SK-N-SH (cell line): ENCODE measurements around the gene PSKH1. TPM values are rescaled to one million over a fixed set of nuclear protein-coding genes. Genes with fewer than 3 reads are reported as not detected.
"Not testable (repeated sequence)": the region's sequence is repeated elsewhere in the genome, so short reads cannot be mapped to it uniquely, and the experiment has no call there.

Experiments used
- CTCF ChIA-PET: fragments of 300-600, 350-600 bp; formaldehyde crosslinking; extraction: SDS; loops from one replicate; lab custom pipeline; 2021; lab: Yijun Ruan, JAX
- POLR2A ChIA-PET: fragments of 350-600 bp; sonication (Branson Sonifier 250); formaldehyde crosslinking; extraction: SDS; loops from one replicate; lab custom pipeline; 2020; ENCODE audit warnings: antibody characterized with exemption, inconsistent platforms; lab: Yijun Ruan, JAX
- DNase-seq: peaks from one replicate; pipeline ENCODE4 v3.0.0; 2012
- H2AFZ ChIP-seq: fragments of 200-600 bp; sonication (generic); 2 replicates; pipeline ENCODE4 v1.8.1; 2016; ENCODE audit warnings: antibody characterized with exemption, mild to moderate bottlenecking, low read depth
- H3F3A ChIP-seq: fragments of 200-600 bp; sonication (generic); replicated peaks from 2 replicates; pipeline ENCODE3; 2016; ENCODE audit warnings: antibody characterized with exemption, mild to moderate bottlenecking; ENCODE audit not compliant: insufficient read depth
- H3K27ac ChIP-seq, 2 experiments: fragments of 200-500 bp in 1 of 2; fragments of 200-600 bp in 1 of 2; sonication (Bioruptor generic) in 1 of 2; sonication (generic), shearing (Covaris generic) in 1 of 2; 2 replicates each; pipeline versions ENCODE4 v1.5.1 to v1.6.1; 2014 to 2016; ENCODE audit warnings: low read depth in 2 of 2, inconsistent platforms in 1 of 2, low read length in 1 of 2, mild to moderate bottlenecking in 1 of 2, mixed read lengths in 1 of 2
- H3K27me3 ChIP-seq: fragments of 200-600 bp; sonication (generic), shearing (Covaris generic); 2 replicates; pipeline ENCODE4 v1.6.1; 2016; ENCODE audit warnings: mixed run types; ENCODE audit not compliant: insufficient read depth
- H3K36me3 ChIP-seq, 2 experiments: fragments of 200-500 bp in 1 of 2; fragments of 200-600 bp in 1 of 2; sonication (Bioruptor generic) in 1 of 2; sonication (generic) in 1 of 2; replicated peaks in 1 of 2; 2 replicates each; pipeline versions ENCODE3 to v1.5.1; 2014 to 2016; ENCODE audit warnings: low read length in 1 of 2, mild to moderate bottlenecking in 1 of 2; ENCODE audit not compliant: insufficient read depth in 2 of 2, control insufficient read depth in 1 of 2
- H3K4me1 ChIP-seq, 2 experiments: fragments of 200-500 bp in 1 of 2; fragments of 200-600 bp in 1 of 2; sonication (Bioruptor generic) in 1 of 2; sonication (generic), shearing (Covaris generic) in 1 of 2; 2 replicates each; pipeline versions ENCODE4 v1.5.1 to v1.6.1; 2014 to 2016; ENCODE audit warnings: low read depth in 1 of 2, low read length in 1 of 2, mixed run types in 1 of 2; ENCODE audit not compliant: insufficient read depth in 2 of 2, control insufficient read depth in 1 of 2
- H3K4me2 ChIP-seq: fragments of 200-600 bp; sonication (generic), shearing (Covaris generic); 2 replicates; pipeline ENCODE4 v1.6.1; 2017; ENCODE audit warnings: mixed run types
- H3K4me3 ChIP-seq, 2 experiments: fragments of 200-500 bp in 1 of 2; fragments of 200-600 bp in 1 of 2; sonication (Bioruptor generic) in 1 of 2; sonication (generic), shearing (Covaris generic) in 1 of 2; 2 replicates each; pipeline versions ENCODE4 v1.5.1 to v1.8.1; 2014 to 2016; ENCODE audit warnings: low read depth in 2 of 2, inconsistent platforms in 1 of 2, low read length in 1 of 2, mild to moderate bottlenecking in 1 of 2, mixed read lengths in 1 of 2, moderate library complexity in 1 of 2
- H3K79me2 ChIP-seq: fragments of 200-600 bp; sonication (generic); 2 replicates; pipeline ENCODE4 v1.8.1; 2017; ENCODE audit warnings: mild to moderate bottlenecking; ENCODE audit not compliant: insufficient read depth
- H3K9ac ChIP-seq: fragments of 200-600 bp; sonication (generic); 2 replicates; pipeline ENCODE4 v1.6.1; 2017; ENCODE audit warnings: mixed run types
- H3K9me2 ChIP-seq: fragments of 200-600 bp; sonication (generic); 2 replicates; pipeline ENCODE4 v1.6.1; 2017; ENCODE audit warnings: mixed run types
- H3K9me3 ChIP-seq: fragments of 200-600 bp; sonication (generic); 2 replicates; pipeline ENCODE4 v1.6.1; 2017; ENCODE audit warnings: mixed run types, mild to moderate bottlenecking, moderate library complexity
- H4K20me1 ChIP-seq: fragments of 200-600 bp; sonication (generic); 2 replicates; pipeline ENCODE4 v1.6.1; 2017; ENCODE audit warnings: mild to moderate bottlenecking, mixed run types; ENCODE audit not compliant: insufficient read depth
- CTCF ChIP-seq: fragments of 200-600 bp; sonication (generic); IDR thresholded peaks from 2 replicates; pipeline ENCODE4 v1.6.1; 2017; ENCODE audit warnings: antibody characterized with exemption, mild to moderate bottlenecking, moderate library complexity
- ELF1 ChIP-seq: IDR thresholded peaks from 2 replicates; pipeline ENCODE4 v1.4.0; 2012
- EP300 ChIP-seq, 2 experiments: IDR thresholded peaks; 2 replicates each; pipeline versions ENCODE4 v1.4.0 to v1.6.1; 2012; ENCODE audit warnings: borderline replicate concordance in 1 of 2, low read depth in 1 of 2, low read length in 1 of 2
- FOSL2 ChIP-seq: IDR thresholded peaks from 2 replicates; pipeline ENCODE4 v1.4.0; 2012; ENCODE audit warnings: low read depth, mild to moderate bottlenecking, moderate library complexity, borderline replicate concordance
- GATA2 ChIP-seq: sonication (generic); formaldehyde crosslinking; IDR thresholded peaks from 2 replicates; pipeline ENCODE4 v1.5.0; 2020; ENCODE audit warnings: mild to moderate bottlenecking, missing genetic modification reagents
- NFIC ChIP-seq: IDR thresholded peaks from 2 replicates; pipeline ENCODE4 v1.4.0; 2012; ENCODE audit warnings: borderline replicate concordance
- NRF1 ChIP-seq: IDR thresholded peaks from 2 replicates; pipeline ENCODE4 v1.6.1; 2012; ENCODE audit warnings: low read depth, mild to moderate bottlenecking, low read length
- POLR2AphosphoS5 ChIP-seq: IDR thresholded peaks from 2 replicates; pipeline ENCODE4 v1.6.1; 2012; ENCODE audit warnings: low read depth, low read length
- RXRA ChIP-seq: IDR thresholded peaks from 2 replicates; pipeline ENCODE4 v1.4.0; 2012; ENCODE audit warnings: low read depth, mild to moderate bottlenecking, borderline replicate concordance
- SIN3A ChIP-seq: IDR thresholded peaks from 2 replicates; pipeline ENCODE4 v1.6.1; 2012; ENCODE audit warnings: low read depth, mild to moderate bottlenecking, low read length, moderate library complexity, borderline replicate concordance
- TAF1 ChIP-seq: IDR thresholded peaks from 2 replicates; pipeline ENCODE4 v1.6.1; 2012; ENCODE audit warnings: low read depth, mild to moderate bottlenecking, low read length, moderate library complexity, borderline replicate concordance
- WGBS: methylation state at CpG from one replicate; pipeline ENCODE4 v1.1.6; 2017; ENCODE audit warnings: low lambda C conversion rate; 5-methylcytosine and 5-hydroxymethylcytosine counted together
- polyA plus RNA-seq, 3 experiments: library from polyadenylated mRNA; depleted of rRNA; stranded (reverse); fragments of >200 nt; gene quantifications; 2 replicates each; pipeline ENCODE4 v1.2.3, GENCODE V29; 2012
- TF ChIP-seq, protein P1 (sequence below): IDR thresholded peaks from 2 replicates; pipeline ENCODE4 v1.4.0; 2012; ENCODE audit warnings: low read depth

The PSKH1 gene
- polyA plus RNA-seq, 1 of the 3 experiments (the other 2 are of a cell fraction), result 30.1 TPM

GRCh38 chr16:67862623-67863583, 30.2 kb upstream of the PSKH1 start:
- H3K9me2 ChIP-seq, result no peaks in the 10 kb centered on the region
- no peaks in the 10 kb centered on the region for H3K27me3 ChIP-seq
- WGBS, result 88% methylated on average over 9 of the region's 11 CpGs
- CTCF ChIA-PET, result interaction anchor here (0.6 to 4.5 kb wide), 6 partner anchors 16 to 342 kb away, joined by 3 to 26 read pairs (median 4); partner anchors contain the start of genes CENPT and NUTF2
- H3K9ac ChIP-seq, result no peak overlapping the region
- POLR2A ChIA-PET, result interaction anchor here (0.8 kb wide), 1 partner anchor 15 kb away, joined by 3 read pairs; no protein-coding TSS in a partner anchor
- DNase-seq, result no peak
- peak overlapping the region in 1 of 2 experiments; percentile 47; a peak in 2 of 4 replicates for H3K27ac ChIP-seq
- TF ChIP-seq ELF1, result no peak
- TF ChIP-seq, protein P1, sequence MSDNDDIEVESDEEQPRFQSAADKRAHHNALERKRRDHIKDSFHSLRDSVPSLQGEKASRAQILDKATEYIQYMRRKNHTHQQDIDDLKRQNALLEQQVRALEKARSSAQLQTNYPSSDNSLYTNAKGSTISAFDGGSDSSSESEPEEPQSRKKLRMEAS, result no peak
- TF ChIP-seq TAF1, result no peak
- no peak for TF ChIP-seq RXRA
- no peak for TF ChIP-seq GATA2 (CRISPR knock-in tag)
- no peak for TF ChIP-seq SIN3A
- TF ChIP-seq NRF1, result no peak
- TF ChIP-seq POLR2AphosphoS5, result no peak
- no peak for TF ChIP-seq FOSL2
- no peak for TF ChIP-seq EP300 (IDR thresholded peaks at IDR 0.05; ENCODE audit: borderline replicate concordance in 1 of 2, low read depth in 1 of 2, low read length in 1 of 2)
- TF ChIP-seq CTCF, result no peak
- no peak for TF ChIP-seq NFIC
- peak overlapping the region; percentile 39; the same call in 1 of the 2 replicates for H3K4me2 ChIP-seq
- peaks cover 2 to 8% of the 10 kb centered on the region in 2 experiments; a peak in 2 of 4 replicates for H3K4me1 ChIP-seq
- no peak overlapping the region for H3K4me3 ChIP-seq
- H3K36me3 ChIP-seq, result peaks cover 32 to 41% of the 10 kb centered on the region in 2 experiments
- H3F3A ChIP-seq, result peaks cover 8% of the 10 kb centered on the region
- H4K20me1 ChIP-seq, result peaks cover 86% of the 10 kb centered on the region
- no peak overlapping the region for H2AFZ ChIP-seq
- H3K79me2 ChIP-seq, result peaks cover 100% of the 10 kb centered on the region
- H3K9me3 ChIP-seq, result no peaks in the 10 kb centered on the region

DNA sequence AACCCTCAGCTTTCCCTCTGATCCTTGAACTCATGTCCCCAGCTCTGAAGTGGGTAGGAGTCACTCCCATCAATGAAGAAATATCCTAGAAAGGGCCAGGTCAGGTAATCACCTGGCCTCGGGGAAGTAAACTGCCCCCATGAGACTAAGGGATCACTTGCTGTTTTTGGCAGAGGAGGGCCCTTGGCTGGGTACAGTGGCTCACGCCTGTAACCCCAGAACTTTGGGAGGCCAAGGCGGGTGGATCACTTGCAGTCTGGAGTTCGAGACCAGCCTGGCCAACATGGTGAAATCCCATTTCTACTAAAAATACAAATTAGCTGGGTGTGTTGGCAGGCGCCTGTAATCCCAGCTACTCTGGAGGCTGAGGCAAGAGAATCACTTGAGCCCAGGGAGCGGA, 29.0 kb upstream of the PSKH1 start:
- H3K9me3 ChIP-seq, H3K4me2 ChIP-seq, H2AFZ ChIP-seq, H3K9me2 ChIP-seq, H3K27me3 ChIP-seq, DNase-seq, H3K4me3 ChIP-seq, H3K4me1 ChIP-seq, H3F3A ChIP-seq, H3K9ac ChIP-seq, H3K27ac ChIP-seq: not testable (repeated sequence)
- WGBS, result 95% methylated on average over 6 of the region's 6 CpGs
- Histone ChIP-seq H4K20me1 (peaks cover 77% of the 10 kb centered on the region), H3K79me2 (peaks cover 91% of the 10 kb centered on the region), H3K36me3 (peaks cover 42 to 46% of the 10 kb centered on the region in 2 experiments)
- CTCF ChIA-PET, result interaction anchor here (3.9 kb wide), 1 partner anchor 47 kb away, joined by 26 read pairs; no protein-coding TSS in a partner anchor
- POLR2A ChIA-PET, result interaction anchor here (0.8 kb wide), 1 partner anchor 16 kb away, joined by 3 read pairs; no protein-coding TSS in a partner anchor
